NT2/D1 (cell line): Measurements from ENCODE around the gene ADAMTS20.

ENCODE experiments used
- DNase-seq: peaks from one replicate; pipeline ENCODE4 v3.0.0-alpha.2; 2011; ENCODE audit warnings: low read depth, low spot score
- H3K27me3 ChIP-seq: 2 replicates; pipeline ENCODE4 v1.6.0; 2011; ENCODE audit warnings: mild to moderate bottlenecking; ENCODE audit not compliant: insufficient read length, insufficient read depth
- H3K36me3 ChIP-seq: 2 replicates; pipeline ENCODE4 v1.6.1; 2011; ENCODE audit warnings: mild to moderate bottlenecking, low read length, mixed read lengths; ENCODE audit not compliant: insufficient read depth, insufficient read length
- H3K4me1 ChIP-seq: 2 replicates; pipeline ENCODE4 v1.5.1; 2011; ENCODE audit not compliant: insufficient read depth, insufficient read length
- H3K4me3 ChIP-seq: 2 replicates; pipeline ENCODE4 v1.5.1; 2011; ENCODE audit warnings: low read depth; ENCODE audit not compliant: insufficient read length
- H3K9ac ChIP-seq: 2 replicates; pipeline ENCODE4 v1.6.0; 2011; ENCODE audit warnings: low read depth; ENCODE audit not compliant: insufficient read length
- H3K9me3 ChIP-seq: 2 replicates; pipeline ENCODE4 v1.5.1; 2011; ENCODE audit warnings: mild to moderate bottlenecking, low read length; ENCODE audit not compliant: insufficient read depth
- SUZ12 ChIP-seq: IDR thresholded peaks from 2 replicates; pipeline ENCODE4 v1.6.1; 2011; ENCODE audit not compliant: insufficient read length, insufficient read depth; ENCODE audit errors: extremely low read depth
- YY1 ChIP-seq: IDR thresholded peaks from 2 replicates; pipeline ENCODE4 v1.6.1; 2011; ENCODE audit not compliant: insufficient read length, insufficient read depth
- ZNF274 ChIP-seq: IDR thresholded peaks from 2 replicates; pipeline ENCODE4 v1.6.1; 2011; ENCODE audit warnings: mild to moderate bottlenecking, low read depth, low read length

The ADAMTS20 gene

DNA sequence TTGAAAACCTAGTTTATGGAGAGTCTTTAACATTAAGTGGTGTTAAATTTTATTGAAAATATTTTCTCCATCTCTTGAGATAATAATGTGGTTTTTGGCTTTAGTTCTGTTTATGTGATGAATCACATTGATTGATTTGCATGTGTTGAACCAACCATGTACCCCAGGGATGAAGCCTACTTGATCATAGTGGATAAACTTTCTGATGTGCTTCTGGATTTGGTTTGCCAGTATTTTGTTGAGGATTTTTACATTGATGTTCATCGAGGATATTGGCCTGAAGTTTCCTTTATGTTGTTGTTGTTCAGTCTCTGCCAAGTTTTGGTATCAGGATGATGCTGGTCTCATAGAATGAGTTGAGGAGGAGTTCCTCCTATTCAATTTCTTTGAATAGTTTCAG, 222.6 kb downstream of the ADAMTS20 start:
- TF ChIP-seq SUZ12 (no peak), YY1 (no peak)

GRCh38 chr12:43325786-43326185, 226.2 kb downstream of the ADAMTS20 start:
- no peak overlapping the region for H3K4me3 ChIP-seq
- H3K9me3 ChIP-seq, result peaks cover 4% of the 10 kb centered on the region
- no peaks in the 10 kb centered on the region for H3K27me3 ChIP-seq
- no peak overlapping the region for H3K9ac ChIP-seq
- TF ChIP-seq YY1 (no peak), ZNF274 (no peak), SUZ12 (no peak)
- no peaks in the 10 kb centered on the region for H3K4me1 ChIP-seq
- no peaks in the 10 kb centered on the region for H3K36me3 ChIP-seq
- no peak for DNase-seq

More for the DNA sequence above, 222.6 kb downstream of the ADAMTS20 start:
- Histone ChIP-seq H3K4me1 (no peaks in the 10 kb centered on the region), H3K36me3 (no peaks in the 10 kb centered on the region), H3K4me3 (no peak overlapping the region), H3K27me3 (no peaks in the 10 kb centered on the region), H3K9ac (no peak overlapping the region), H3K9me3 (peaks cover 4% of the 10 kb centered on the region)
- no peak for DNase-seq

DNA sequence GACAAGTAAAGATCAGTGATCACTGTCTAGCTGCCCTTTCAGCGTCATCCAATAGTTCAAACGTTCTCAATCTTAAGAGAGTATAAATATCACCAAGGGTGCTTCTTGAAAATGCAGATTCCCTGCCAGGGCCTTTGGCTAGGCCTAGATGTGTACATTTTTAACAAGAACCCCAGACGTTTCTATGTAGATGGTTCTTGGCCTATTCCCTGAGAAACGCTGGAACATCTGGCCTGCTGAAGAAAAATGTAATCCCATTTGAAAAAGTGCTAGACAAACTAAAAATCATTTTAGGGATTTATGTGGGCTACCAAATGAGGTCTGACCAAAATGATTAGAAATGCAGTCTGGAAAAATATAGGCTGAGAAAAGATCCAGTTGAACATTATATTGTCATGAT, 231.7 kb downstream of the ADAMTS20 start:
- Histone ChIP-seq H3K9ac (no peak overlapping the region), H3K36me3 (no peaks in the 10 kb centered on the region), H3K4me3 (no peak overlapping the region), H3K4me1 (no peaks in the 10 kb centered on the region), H3K27me3 (no peaks in the 10 kb centered on the region), H3K9me3 (no peaks in the 10 kb centered on the region)
- DNase-seq, result no peak
- no peak for TF ChIP-seq ZNF274
- no peak for TF ChIP-seq SUZ12
- TF ChIP-seq YY1, result no peak

- DNase-seq, result no peak
- TF ChIP-seq ZNF274, result no peak
- no peak for TF ChIP-seq YY1
- TF ChIP-seq SUZ12, result no peak
- Histone ChIP-seq H3K4me1 (no peaks in the 10 kb centered on the region), H3K9ac (no peak overlapping the region), H3K36me3 (no peaks in the 10 kb centered on the region), H3K9me3 (no peaks in the 10 kb centered on the region), H3K27me3 (no peaks in the 10 kb centered on the region), H3K4me3 (no peak overlapping the region)
These were observed 234.0 kb downstream of the ADAMTS20 start for GRCh38 chr12:43318021-43318420.

GRCh38 chr12:43317156-43317555, 234.8 kb downstream of the ADAMTS20 start:
- TF ChIP-seq SUZ12, result no peak
- no peak for TF ChIP-seq ZNF274
- TF ChIP-seq YY1, result no peak

GRCh38 chr12:43316520-43316919, 235.5 kb downstream of the ADAMTS20 start:
- Histone ChIP-seq H3K4me1 (no peaks in the 10 kb centered on the region), H3K27me3 (no peaks in the 10 kb centered on the region), H3K9me3 (no peaks in the 10 kb centered on the region), H3K9ac (no peak overlapping the region), H3K36me3 (no peaks in the 10 kb centered on the region), H3K4me3 (no peak overlapping the region)
- DNase-seq, result no peak
- no peak for TF ChIP-seq YY1

More at GRCh38 chr12:43317156-43317555, 234.8 kb downstream of the ADAMTS20 start:
- Histone ChIP-seq H3K9me3 (no peaks in the 10 kb centered on the region), H3K27me3 (no peaks in the 10 kb centered on the region), H3K36me3 (no peaks in the 10 kb centered on the region), H3K4me3 (no peak overlapping the region), H3K4me1 (no peaks in the 10 kb centered on the region), H3K9ac (no peak overlapping the region)
- no peak for DNase-seq

GRCh38 chr12:43315961-43316360, 236.0 kb downstream of the ADAMTS20 start:
- H3K9ac ChIP-seq, result no peak overlapping the region
- no peak for DNase-seq
- no peak for TF ChIP-seq ZNF274
- TF ChIP-seq YY1, result no peak
- no peak for TF ChIP-seq SUZ12
- no peak overlapping the region for H3K4me3 ChIP-seq
- H3K9me3 ChIP-seq, result no peaks in the 10 kb centered on the region
- H3K27me3 ChIP-seq, result no peaks in the 10 kb centered on the region
- H3K4me1 ChIP-seq, result no peaks in the 10 kb centered on the region
- no peaks in the 10 kb centered on the region for H3K36me3 ChIP-seq

GRCh38 chr12:43312991-43313505, 239.0 kb downstream of the ADAMTS20 start:
- no peak for TF ChIP-seq ZNF274
- TF ChIP-seq SUZ12, result no peak
- TF ChIP-seq YY1, result no peak

More at GRCh38 chr12:43312991-43313505, 239.0 kb downstream of the ADAMTS20 start:
- H3K4me1 ChIP-seq, result no peaks in the 10 kb centered on the region
- no peak overlapping the region for H3K4me3 ChIP-seq
- H3K27me3 ChIP-seq, result no peaks in the 10 kb centered on the region
- H3K36me3 ChIP-seq, result no peaks in the 10 kb centered on the region
- no peak for DNase-seq
- H3K9ac ChIP-seq, result no peak overlapping the region
- no peaks in the 10 kb centered on the region for H3K9me3 ChIP-seq
